Astrocyte of the cerebellum (primary cell): Measurements from ENCODE around the gene ATP11A.

Source experiments
- DNase-seq: peaks from one replicate; pipeline ENCODE4 v3.0.0-alpha.2; 2011; ENCODE audit warnings: low read depth
- H3K4me3 ChIP-seq: 2 replicates; pipeline ENCODE4 v1.5.1; 2011; ENCODE audit warnings: mild to moderate bottlenecking, low read depth, low read length, moderate library complexity
- in situ Hi-C: cut with HindIII; loops from 2 replicates; pipeline ENCODE4 v1.10.0; 2017; ENCODE audit warnings: low sequenced_read_pairs
- TF ChIP-seq, protein P1 (sequence below): IDR thresholded peaks from 2 replicates; pipeline ENCODE4 v1.5.1; 2012; ENCODE audit warnings: low read length, low read depth, moderate library complexity, mild to moderate bottlenecking; ENCODE audit errors: missing control alignments

ATP11A gene

DNA sequence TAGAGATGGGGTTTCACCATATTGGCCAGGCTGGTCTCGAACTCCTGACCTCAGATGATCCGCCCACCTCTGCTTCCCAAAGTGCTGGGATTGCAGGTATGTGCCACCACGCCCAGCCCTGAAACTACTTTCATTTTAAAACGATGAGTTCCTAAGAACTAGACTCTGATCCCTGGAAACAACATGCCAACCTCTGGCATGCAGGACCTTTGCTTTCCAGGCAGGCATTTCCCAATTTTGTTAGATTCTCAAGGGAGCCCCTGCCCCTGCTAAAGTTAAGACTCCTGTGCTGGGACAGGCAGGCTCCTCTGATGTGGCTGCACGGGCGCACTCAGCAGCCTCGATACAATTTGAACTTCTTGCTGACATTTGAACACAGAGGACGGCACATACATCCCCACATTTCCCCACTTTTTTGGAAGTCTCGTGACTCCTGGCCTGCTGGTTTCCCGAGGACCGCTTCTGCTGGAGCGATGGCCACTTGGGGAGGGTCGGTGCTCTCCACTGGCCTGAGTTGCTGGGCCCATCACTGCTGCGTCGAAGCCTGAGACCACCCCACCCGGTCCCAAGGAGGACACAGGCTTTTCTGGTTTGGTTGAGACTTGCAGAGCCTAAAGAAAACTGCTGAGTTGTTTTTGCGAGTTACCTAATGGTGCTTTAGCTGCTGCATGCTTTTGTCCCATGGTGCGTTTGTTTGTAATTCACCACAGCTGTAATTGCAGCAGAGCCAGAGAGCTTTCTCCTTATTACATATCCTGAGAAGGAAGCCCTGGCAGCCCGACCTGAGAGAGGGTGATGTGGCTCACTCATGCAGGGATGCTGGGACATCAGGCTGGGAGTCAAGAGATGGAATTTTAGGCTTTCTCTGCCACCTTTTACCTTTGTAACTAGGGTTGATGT lies 8.2 kb downstream of the ATP11A start:
- H3K4me3 ChIP-seq = no peak overlapping the region
- in situ Hi-C loops = no loop called here
- no peak for DNase-seq
- TF ChIP-seq, protein P1, sequence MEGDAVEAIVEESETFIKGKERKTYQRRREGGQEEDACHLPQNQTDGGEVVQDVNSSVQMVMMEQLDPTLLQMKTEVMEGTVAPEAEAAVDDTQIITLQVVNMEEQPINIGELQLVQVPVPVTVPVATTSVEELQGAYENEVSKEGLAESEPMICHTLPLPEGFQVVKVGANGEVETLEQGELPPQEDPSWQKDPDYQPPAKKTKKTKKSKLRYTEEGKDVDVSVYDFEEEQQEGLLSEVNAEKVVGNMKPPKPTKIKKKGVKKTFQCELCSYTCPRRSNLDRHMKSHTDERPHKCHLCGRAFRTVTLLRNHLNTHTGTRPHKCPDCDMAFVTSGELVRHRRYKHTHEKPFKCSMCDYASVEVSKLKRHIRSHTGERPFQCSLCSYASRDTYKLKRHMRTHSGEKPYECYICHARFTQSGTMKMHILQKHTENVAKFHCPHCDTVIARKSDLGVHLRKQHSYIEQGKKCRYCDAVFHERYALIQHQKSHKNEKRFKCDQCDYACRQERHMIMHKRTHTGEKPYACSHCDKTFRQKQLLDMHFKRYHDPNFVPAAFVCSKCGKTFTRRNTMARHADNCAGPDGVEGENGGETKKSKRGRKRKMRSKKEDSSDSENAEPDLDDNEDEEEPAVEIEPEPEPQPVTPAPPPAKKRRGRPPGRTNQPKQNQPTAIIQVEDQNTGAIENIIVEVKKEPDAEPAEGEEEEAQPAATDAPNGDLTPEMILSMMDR = no peak

DNA sequence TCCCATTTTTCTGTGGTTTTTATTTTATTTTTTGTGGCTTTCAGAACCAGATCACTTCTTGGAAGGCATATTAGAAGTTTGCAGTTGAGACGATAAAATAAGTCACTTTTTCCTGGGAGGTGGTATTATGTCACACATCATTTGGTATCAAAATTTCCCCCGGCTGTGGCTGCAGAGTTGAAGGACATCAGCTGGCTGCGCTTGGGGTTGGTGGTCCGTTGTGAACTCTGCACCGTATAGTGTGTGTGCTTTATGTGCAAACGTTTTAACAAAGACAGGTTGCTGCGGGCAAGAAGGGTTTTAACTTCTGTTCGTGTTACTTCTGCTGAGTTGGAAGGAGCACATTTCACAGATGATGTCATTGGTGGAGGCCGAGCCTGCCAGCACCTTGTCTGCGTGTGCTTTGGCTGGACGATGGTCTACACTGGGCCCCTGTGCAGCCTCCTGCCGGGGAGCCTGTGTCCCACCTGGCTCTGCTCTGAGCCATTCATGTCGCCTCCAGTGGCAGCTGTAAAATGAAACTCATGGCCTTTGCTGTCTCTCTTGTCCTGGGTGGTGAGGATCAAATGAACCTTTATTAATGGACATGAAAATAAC lies 9.6 kb downstream of the ATP11A start:
- in situ Hi-C loops = no loop called here
- no peak for DNase-seq
- TF ChIP-seq, protein P1 = no peak
- H3K4me3 ChIP-seq = no peak overlapping the region

DNA sequence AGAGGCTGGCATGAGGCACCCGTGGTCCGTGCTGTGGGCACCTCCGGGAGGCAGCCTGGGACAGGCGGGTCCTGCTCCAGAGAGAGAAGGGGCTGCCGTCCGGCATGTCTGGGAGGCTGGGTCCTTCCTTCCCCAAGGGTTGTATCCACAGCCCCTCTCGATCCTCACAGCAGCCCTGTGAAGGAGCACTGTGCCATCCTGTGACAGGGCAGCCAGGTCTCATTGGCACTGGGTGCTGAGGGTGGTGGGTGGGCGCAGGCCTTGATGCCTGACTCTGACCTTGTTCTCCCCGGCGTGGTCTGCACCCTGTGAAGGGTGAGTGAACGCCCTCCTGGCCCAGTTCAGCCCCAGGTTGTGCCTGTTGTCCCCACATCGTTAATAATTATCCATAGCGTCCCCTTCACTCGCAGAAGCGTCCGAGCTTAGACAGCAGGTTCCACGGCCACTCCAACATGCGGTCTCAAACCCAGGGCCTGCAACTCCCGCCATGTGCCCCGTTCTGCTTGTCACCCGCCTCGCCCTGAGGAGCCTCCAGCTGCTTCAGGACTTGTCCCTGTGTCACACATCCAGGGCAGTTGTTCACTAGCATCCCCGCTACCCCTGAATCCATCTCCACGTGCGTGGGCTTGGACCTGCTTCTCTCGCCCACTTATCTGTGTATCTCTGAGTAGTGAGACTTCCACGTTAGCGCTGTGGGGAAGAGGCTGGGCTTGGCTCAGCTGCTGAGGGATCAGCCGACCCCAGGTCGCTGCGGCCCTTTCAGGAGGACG lies 10.6 kb downstream of the ATP11A start:
- TF ChIP-seq, protein P1 = no peak
- no peak overlapping the region for H3K4me3 ChIP-seq
- DNase-seq = no peak
- in situ Hi-C loops = no loop called here

DNA sequence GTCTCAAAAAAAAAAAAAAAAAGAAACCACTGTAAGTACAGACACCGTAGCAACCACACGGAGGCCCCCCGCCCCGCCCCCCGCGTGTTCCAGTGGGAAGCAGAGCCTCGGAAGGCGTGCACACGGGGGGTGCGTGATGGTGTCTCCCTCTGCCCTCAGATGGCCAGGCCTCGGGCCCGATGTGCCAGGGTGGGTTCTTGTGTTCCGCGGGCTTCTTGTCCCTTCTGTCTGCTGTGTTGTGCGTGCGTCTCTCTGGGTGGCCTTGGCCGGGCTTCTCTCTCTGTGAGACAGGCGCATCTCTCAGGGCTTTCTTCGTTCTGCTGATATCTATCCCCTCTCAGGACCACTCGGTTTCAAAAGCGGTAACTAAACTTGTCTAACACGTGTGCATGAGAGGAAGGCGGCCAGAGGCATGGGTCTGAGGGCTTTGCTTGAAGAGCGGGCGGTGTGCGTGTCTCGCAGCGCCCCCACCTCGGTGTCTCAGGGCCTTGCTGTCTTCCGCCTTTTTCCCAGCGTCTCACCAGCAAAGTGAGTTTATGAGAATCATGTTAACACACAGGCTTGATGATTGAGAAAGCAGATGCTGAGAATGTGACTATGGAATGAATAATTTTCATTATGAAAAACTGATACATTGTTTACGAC lies 12.6 kb downstream of the ATP11A start:
- in situ Hi-C loops = no loop called here

DNA sequence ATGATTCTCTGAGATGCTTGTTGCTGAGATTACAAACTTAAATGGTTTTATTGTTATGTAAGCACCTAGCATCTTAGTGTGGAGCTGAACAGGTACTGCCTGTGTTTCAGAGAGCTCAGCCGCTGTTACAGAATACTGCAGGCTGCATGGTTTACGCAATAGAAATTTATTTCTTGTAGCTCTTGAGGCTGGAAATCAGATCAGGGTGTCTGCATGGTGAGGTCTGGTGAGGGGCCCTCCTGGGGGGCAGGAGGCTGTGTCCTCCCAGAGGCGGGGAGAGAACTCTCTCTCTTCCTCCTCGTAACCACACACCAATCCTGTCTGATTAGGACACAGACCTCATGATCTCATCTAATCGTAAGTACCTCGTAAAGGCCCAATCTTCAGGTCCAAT lies 13.1 kb downstream of the ATP11A start:
- no peak for DNase-seq
- TF ChIP-seq, protein P1 = no peak
- in situ Hi-C loops = no loop called here
- no peak overlapping the region for H3K4me3 ChIP-seq

More for the DNA sequence above, 12.6 kb downstream of the ATP11A start:
- no peak for DNase-seq
- TF ChIP-seq, protein P1 = no peak
- H3K4me3 ChIP-seq = no peak overlapping the region
